ENCODE results near the gene HYDIN. TPM values are rescaled to one million over a fixed set of nuclear protein-coding genes. Genes with fewer than 3 reads are reported as not detected.

Gene HYDIN
- total and polyA plus RNA-seq, 4 donors: 0.14 to 3.0 (median 0.60) TPM

- Histone ChIP-seq H3K27me3 (ENCODE audit: control insufficient read depth in 4 of 4, insufficient read depth in 4 of 4, low read length in 3 of 4) (no peaks in the 10 kb centered on the region), H3K4me1 (ENCODE audit: control insufficient read depth in 4 of 4, insufficient read depth in 4 of 4, low read length in 3 of 4) (peaks cover 0 to 4% (median 2%) of the 10 kb centered on the region in 4 donors), H3K4me3 (ENCODE audit: low read depth in 1 of 3, low read length in 3 of 3) (no peak overlapping the region), H3K36me3 (ENCODE audit: control insufficient read depth in 4 of 4, insufficient read depth in 3 of 4, low read depth in 1 of 4, low read length in 3 of 4) (peaks cover 7 to 25% (median 13%) of the 10 kb centered on the region in 4 donors), H3K27ac (ENCODE audit: low read depth in 1 of 2, low read length in 2 of 2) (no peak overlapping the region), H3K9ac (ENCODE audit: low read depth in 1 of 2, low read length in 2 of 2) (no peak overlapping the region), H3K9me3 (ENCODE audit: control insufficient read depth in 4 of 4, low read length in 3 of 4) (no peaks in the 10 kb centered on the region)
- TF ChIP-seq HNF4A (conservative IDR thresholded peaks at IDR 0.05) (no peak), ATF3 (IDR thresholded peaks at IDR 0.05) (peak; percentile 65)
- no peak for DNase-seq (ENCODE audit: low spot score)
- WGBS: 91% methylated on average over 18 of the region's 18 CpGs
Observed at GRCh38 chr16:70788668-70789594, 441.6 kb downstream of the HYDIN start.

- H3K27me3 ChIP-seq (ENCODE audit: control insufficient read depth in 4 of 4, insufficient read depth in 4 of 4, low read length in 3 of 4): no peaks in the 10 kb centered on the region
- H3K4me3 ChIP-seq (ENCODE audit: low read depth in 1 of 3, low read length in 3 of 3): no peak overlapping the region
- WGBS: 92% methylated on average over 19 of the region's 19 CpGs
- H3K4me1 ChIP-seq (ENCODE audit: control insufficient read depth in 4 of 4, insufficient read depth in 4 of 4, low read length in 3 of 4): no peaks in the 10 kb centered on the region
- TF ChIP-seq HNF4G (IDR thresholded peaks at IDR 0.05) (no peak), GABPA (IDR thresholded peaks at IDR 0.05 in 1 of 2, conservative IDR thresholded peaks at IDR 0.05 in 1 of 2) (no peak), RXRA (IDR thresholded peaks at IDR 0.05) (no peak), SP1 (IDR thresholded peaks at IDR 0.05) (no peak)
- no peak overlapping the region for H3K9ac ChIP-seq (ENCODE audit: low read depth in 1 of 2, low read length in 2 of 2)
- H3K27ac ChIP-seq (ENCODE audit: low read depth in 1 of 2, low read length in 2 of 2): no peak overlapping the region
- H3K36me3 ChIP-seq (ENCODE audit: control insufficient read depth in 4 of 4, insufficient read depth in 3 of 4, low read depth in 1 of 4, low read length in 3 of 4): peaks cover 13 to 52% (median 32%) of the 10 kb centered on the region in 4 donors
- H3K9me3 ChIP-seq (ENCODE audit: control insufficient read depth in 4 of 4, low read length in 3 of 4): no peaks in the 10 kb centered on the region
- DNase-seq (ENCODE audit: low spot score): no peak
Observed at GRCh38 chr16:70786020-70786755, 444.3 kb downstream of the HYDIN start.

- H3K4me1 ChIP-seq (ENCODE audit: control insufficient read depth in 4 of 4, insufficient read depth in 4 of 4, low read length in 3 of 4): no peaks in the 10 kb centered on the region
- H3K27me3 ChIP-seq (ENCODE audit: control insufficient read depth in 4 of 4, insufficient read depth in 4 of 4, low read length in 3 of 4): no peaks in the 10 kb centered on the region
- no peak for TF ChIP-seq CTCF (IDR thresholded peaks at IDR 0.05; ENCODE audit: low read depth, low read length, missing input control)
- peak; percentile 82 for TF ChIP-seq NR2F2 (IDR thresholded peaks at IDR 0.05)
- peak; percentile 11 for TF ChIP-seq SP1 (IDR thresholded peaks at IDR 0.05)
- peaks cover 13 to 65% (median 38%) of the 10 kb centered on the region in 4 donors for H3K36me3 ChIP-seq (ENCODE audit: control insufficient read depth in 4 of 4, insufficient read depth in 3 of 4, low read depth in 1 of 4, low read length in 3 of 4)
- no peak overlapping the region for H3K27ac ChIP-seq (ENCODE audit: low read depth in 1 of 2, low read length in 2 of 2)
- no peaks in the 10 kb centered on the region for H3K9me3 ChIP-seq (ENCODE audit: control insufficient read depth in 4 of 4, low read length in 3 of 4)
- DNase-seq (ENCODE audit: low spot score): no peak
- H3K4me3 ChIP-seq (ENCODE audit: low read depth in 1 of 3, low read length in 3 of 3): no peak overlapping the region
- no peak overlapping the region for H3K9ac ChIP-seq (ENCODE audit: low read depth in 1 of 2, low read length in 2 of 2)
- 86% methylated on average over 21 of the region's 21 CpGs for WGBS
Observed at GRCh38 chr16:70784692-70785555, 445.6 kb downstream of the HYDIN start.

Data from liver (tissue), 9 donors.